Fibroblast of villous mesenchyme (primary cell): Measurements from ENCODE around the gene DIPK2A. TPM values are rescaled to one million over a fixed set of nuclear protein-coding genes. Genes with fewer than 3 reads are reported as not detected.

Source experiments
- DNase-seq: peaks from one replicate; pipeline ENCODE4 v3.0.0-alpha.2; 2010; ENCODE audit warnings: low read depth
- H3K4me3 ChIP-seq: 2 replicates; pipeline ENCODE4 v1.5.1; 2011; ENCODE audit warnings: low read depth, mild to moderate bottlenecking, low read length
- total RNA-seq: library from RNA; depleted of rRNA; stranded (reverse); fragments of >200 nt; gene quantifications from 2 replicates; pipeline ENCODE4 v1.2.3, GENCODE V29; 2012
- TF ChIP-seq, protein P1 (sequence below): IDR thresholded peaks from 2 replicates; pipeline ENCODE4 v1.5.1; 2012; ENCODE audit warnings: low read depth, mild to moderate bottlenecking, low read length; ENCODE audit not compliant: insufficient read depth

Gene DIPK2A
- total RNA-seq, 1 donor, result 44.9 TPM

DNA sequence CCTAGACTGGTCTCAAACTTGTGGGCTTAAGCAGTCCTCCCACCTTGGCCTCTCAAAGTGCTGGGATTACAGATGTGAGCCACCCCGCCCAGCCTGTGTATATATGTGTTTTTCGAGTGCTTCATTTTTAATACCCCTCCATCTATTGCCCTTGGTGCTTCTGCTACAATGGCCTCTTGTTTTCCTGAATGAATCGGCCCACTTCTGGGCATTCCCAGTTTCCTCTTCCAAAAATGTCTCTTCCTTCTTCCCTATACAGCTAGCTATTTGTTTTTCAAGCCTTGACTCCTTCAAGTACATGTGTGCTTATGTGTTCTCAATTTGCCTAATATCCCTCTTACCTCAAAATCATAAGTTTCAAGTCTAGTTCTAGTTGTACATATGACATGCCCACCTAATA lies 16.7 kb downstream of the DIPK2A start:
- H3K4me3 ChIP-seq, result no peak overlapping the region
- TF ChIP-seq, protein P1, sequence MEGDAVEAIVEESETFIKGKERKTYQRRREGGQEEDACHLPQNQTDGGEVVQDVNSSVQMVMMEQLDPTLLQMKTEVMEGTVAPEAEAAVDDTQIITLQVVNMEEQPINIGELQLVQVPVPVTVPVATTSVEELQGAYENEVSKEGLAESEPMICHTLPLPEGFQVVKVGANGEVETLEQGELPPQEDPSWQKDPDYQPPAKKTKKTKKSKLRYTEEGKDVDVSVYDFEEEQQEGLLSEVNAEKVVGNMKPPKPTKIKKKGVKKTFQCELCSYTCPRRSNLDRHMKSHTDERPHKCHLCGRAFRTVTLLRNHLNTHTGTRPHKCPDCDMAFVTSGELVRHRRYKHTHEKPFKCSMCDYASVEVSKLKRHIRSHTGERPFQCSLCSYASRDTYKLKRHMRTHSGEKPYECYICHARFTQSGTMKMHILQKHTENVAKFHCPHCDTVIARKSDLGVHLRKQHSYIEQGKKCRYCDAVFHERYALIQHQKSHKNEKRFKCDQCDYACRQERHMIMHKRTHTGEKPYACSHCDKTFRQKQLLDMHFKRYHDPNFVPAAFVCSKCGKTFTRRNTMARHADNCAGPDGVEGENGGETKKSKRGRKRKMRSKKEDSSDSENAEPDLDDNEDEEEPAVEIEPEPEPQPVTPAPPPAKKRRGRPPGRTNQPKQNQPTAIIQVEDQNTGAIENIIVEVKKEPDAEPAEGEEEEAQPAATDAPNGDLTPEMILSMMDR, result no peak
- no peak for DNase-seq

DNA sequence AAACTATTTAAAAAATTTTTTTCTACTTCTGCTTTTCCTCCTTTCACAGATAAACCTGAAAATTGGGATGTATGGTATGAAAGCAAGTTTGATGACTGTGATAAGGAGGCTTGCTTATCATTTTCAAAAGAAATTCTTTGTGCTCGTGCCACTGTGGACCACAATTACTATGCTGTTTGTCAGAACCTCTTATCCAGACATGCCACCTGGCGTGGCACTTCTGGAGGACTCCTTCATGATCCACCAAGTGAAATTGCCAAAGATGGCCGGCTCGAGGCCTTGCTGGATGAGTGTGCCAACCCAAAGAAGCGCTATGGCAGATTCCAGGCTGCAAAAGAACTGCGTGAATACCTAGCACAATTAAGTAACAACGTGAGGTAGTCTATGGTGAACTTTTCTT lies 17.8 kb downstream of the DIPK2A start:
- TF ChIP-seq, protein P1, result no peak
- no peak for DNase-seq
- no peak overlapping the region for H3K4me3 ChIP-seq

DNA sequence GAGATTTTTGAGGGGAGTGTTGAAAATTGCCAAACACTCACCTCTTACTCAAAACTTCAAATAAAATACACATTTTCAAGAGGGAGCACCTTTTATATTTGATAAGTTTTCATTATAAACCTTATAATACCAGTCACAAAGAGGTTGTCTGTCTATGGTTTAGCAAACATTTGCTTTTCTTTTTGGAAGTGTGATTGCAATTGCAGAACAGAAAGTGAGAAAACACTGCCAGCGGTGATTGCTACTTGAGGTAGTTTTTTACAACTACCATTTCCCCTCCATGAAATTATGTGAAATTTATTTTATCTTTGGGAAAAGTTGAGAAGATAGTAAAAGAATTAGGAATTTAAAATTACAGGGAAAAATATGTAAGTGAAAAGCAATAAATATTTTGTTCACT lies 20.1 kb downstream of the DIPK2A start:
- TF ChIP-seq, protein P1, result no peak
- no peak for DNase-seq
- H3K4me3 ChIP-seq, result no peak overlapping the region

DNA sequence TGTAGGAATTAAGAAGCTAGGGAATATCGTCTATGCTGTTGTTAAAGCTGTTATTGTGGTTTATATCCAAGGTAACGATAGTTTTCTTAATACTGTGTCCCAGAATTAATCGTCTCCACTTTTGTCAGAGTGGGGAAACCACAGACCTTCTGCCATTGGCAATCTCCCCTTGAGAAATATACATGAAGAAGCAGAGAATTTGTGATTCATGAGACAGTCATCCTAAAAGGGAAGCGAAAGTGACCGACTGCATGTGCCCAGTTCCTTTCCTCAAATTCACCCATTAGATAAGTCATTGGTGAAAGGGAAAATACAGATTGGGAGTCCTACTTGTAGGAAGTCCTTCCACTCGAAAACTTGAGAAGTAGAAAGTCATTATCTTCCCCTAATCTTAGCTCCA lies 26.6 kb downstream of the DIPK2A start:
- TF ChIP-seq, protein P1, result no peak
- DNase-seq, result peak; percentile 10

DNA sequence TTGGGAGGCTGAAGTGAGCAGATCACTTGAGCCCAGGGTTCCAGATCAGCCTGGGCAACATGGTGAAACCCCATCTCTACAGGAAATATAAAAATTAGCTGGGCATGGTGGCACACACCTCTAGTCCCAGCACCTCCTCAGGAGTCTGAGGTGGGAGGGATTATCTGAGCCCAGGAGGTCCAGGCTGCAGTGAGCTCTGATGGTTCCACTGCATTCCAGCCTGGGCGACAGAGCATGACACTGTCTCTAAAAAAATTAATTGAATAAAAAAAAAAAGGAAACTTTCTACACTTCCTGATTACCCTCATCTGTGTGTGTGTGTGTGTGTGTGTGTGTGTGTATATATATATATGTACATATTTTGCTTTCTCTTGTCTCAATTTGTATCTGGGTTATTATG lies 31.4 kb downstream of the DIPK2A start:
- DNase-seq, result no peak
- no peak overlapping the region for H3K4me3 ChIP-seq
- TF ChIP-seq, protein P1, result no peak

More for the DNA sequence above, 26.6 kb downstream of the DIPK2A start:
- H3K4me3 ChIP-seq, result no peak overlapping the region

DNA sequence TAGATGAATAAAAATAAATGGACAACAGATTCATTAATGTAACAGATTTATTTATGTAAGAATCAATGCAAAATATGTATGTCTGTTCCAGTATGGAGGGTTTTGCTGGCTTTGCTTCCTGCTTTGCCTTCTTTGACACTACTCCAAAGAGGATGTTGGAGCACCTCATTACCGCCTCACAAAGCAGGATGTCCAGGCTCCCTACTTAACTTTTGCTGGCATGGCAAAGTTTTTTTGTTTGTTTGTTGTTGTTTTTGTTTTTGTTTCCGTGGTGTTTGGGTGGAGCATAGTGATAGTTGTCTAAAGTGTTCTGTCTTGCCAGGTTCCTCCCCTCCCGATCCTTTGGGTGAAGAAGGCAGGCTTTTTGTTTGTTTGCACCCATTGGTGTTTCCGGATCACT lies 38.7 kb downstream of the DIPK2A start:
- TF ChIP-seq, protein P1, result no peak
- DNase-seq, result no peak
- no peak overlapping the region for H3K4me3 ChIP-seq

DNA sequence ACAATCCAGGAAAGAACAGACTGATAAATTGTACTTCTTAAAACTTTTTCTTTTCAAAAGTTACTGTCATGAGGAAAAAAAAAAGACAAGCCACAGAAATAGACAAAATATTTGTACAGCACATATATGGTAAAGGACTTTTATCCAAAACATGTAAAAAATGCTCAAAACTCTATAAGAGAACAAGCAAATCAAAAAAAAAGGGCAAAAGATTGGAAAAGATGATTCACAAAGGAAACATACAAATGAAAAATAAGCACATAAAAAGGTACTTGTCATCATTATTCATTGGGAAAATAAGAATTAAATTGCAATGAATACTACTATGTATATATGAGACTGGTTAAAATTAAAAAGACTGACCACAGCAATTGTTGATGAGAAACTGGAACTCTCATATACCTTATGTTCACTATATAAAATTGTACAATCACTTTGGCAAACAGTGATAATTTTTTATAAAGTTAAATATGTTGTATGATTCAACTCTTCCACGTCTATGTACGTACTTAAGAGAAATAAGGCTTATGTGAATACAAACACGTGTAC lies 39.7 kb downstream of the DIPK2A start:
- no peak overlapping the region for H3K4me3 ChIP-seq
- no peak for DNase-seq
- TF ChIP-seq, protein P1, result no peak
